ENCODE measurements around the gene C7orf25.
"Not testable (repeated sequence)": the region's sequence is repeated elsewhere in the genome, so short reads cannot be mapped to it uniquely, and the experiment has no call there.

DNA sequence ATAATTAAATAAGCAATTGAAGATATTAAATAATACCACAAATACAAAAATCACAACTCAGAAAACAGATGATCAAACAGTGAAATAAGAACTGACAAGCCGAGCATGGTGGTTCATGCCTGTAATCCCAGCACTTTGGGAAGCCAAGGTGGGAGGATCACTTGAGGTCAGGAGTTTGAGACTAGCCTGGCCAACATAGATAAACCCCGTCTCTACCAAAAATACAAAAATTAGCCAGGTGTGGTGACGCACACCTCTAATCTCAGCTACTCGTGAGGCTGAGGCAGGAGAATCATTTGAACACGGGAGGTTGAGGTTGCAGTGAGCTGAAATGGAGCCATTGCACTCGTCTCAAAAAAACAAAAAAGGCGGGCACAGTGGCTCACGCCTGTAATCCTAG lies 26.7 kb downstream of the C7orf25 start:
- TF ChIP-seq, protein P1, sequence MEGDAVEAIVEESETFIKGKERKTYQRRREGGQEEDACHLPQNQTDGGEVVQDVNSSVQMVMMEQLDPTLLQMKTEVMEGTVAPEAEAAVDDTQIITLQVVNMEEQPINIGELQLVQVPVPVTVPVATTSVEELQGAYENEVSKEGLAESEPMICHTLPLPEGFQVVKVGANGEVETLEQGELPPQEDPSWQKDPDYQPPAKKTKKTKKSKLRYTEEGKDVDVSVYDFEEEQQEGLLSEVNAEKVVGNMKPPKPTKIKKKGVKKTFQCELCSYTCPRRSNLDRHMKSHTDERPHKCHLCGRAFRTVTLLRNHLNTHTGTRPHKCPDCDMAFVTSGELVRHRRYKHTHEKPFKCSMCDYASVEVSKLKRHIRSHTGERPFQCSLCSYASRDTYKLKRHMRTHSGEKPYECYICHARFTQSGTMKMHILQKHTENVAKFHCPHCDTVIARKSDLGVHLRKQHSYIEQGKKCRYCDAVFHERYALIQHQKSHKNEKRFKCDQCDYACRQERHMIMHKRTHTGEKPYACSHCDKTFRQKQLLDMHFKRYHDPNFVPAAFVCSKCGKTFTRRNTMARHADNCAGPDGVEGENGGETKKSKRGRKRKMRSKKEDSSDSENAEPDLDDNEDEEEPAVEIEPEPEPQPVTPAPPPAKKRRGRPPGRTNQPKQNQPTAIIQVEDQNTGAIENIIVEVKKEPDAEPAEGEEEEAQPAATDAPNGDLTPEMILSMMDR (IDR thresholded peaks at IDR 0.05; ENCODE audit: low read depth, low read length, poor library complexity, severe bottlenecking), result not testable (repeated sequence)
- not testable (repeated sequence) for TF ChIP-seq EZH2phosphoT487 (IDR thresholded peaks at IDR 0.05; ENCODE audit: borderline replicate concordance, low read length)
